Psoas muscle (tissue), 8 donors: Measurements from ENCODE around the gene LCLAT1. TPM values are rescaled to one million over a fixed set of nuclear protein-coding genes. Genes with fewer than 3 reads are reported as not detected.
A peak's percentile ranks its signal among the peaks of the same experiment; 100 is the strongest.

Experiments
- ATAC-seq, 4 donors: fragments of 200-7000 bp; cut with Tn5 transposase; one replicate each; pipeline ENCODE4 v1.9.1; 2020; ENCODE audit warnings: moderate library complexity in 3 of 4, mild to moderate bottlenecking in 2 of 4
- DNase-seq, 2 donors: peaks; one replicate each; pipeline ENCODE4 v3.0.0-alpha.2; 2020
- H3K27ac ChIP-seq: fragments of 200-600 bp; one replicate; pipeline ENCODE4 v1.8.0; 2022
- H3K27me3 ChIP-seq, 3 donors: fragments of 200-600 bp in 1 of 3; one replicate each; pipeline versions ENCODE4 v1.6.1 to v1.8.0; 2013 to 2022; ENCODE audit warnings: low read length in 2 of 3, mild to moderate bottlenecking in 2 of 3, moderate library complexity in 1 of 3; ENCODE audit not compliant: insufficient read depth in 3 of 3
- H3K36me3 ChIP-seq, 2 donors: fragments of 200-600 bp in 1 of 2; one replicate each; pipeline versions ENCODE4 v1.6.1 to v1.8.0; 2013 to 2022; ENCODE audit warnings: low read depth in 1 of 2, mild to moderate bottlenecking in 1 of 2, moderate library complexity in 1 of 2; ENCODE audit not compliant: insufficient read depth in 1 of 2
- H3K4me1 ChIP-seq: fragments of 200-600 bp; one replicate; pipeline ENCODE4 v1.8.0; 2022
- H3K4me3 ChIP-seq: fragments of 200-600 bp; one replicate; pipeline ENCODE4 v1.8.0; 2022; ENCODE audit warnings: mild to moderate bottlenecking
- H3K9me3 ChIP-seq: fragments of 200-600 bp; one replicate; pipeline ENCODE4 v1.8.0; 2022
- WGBS, 3 donors: extraction: QIAGEN DNeasy Blood & Tissue Kit; methylation state at CpG; one replicate each; pipeline versions ENCODE4 v1.1.6 to v1.1.7; 2013; 5-methylcytosine and 5-hydroxymethylcytosine counted together
- intact Hi-C, 2 donors: fragments of 100-400 bp; cut with DNase I; formaldehyde crosslinking; loops; one replicate each; pipeline versions ENCODE4 v1.11.0 to v1.14.2; 2022
- polyA plus RNA-seq, 3 donors: library from polyadenylated mRNA; stranded (reverse); fragments of 200-250 nt; gene quantifications; one replicate each; pipeline ENCODE4 v1.2.3, GENCODE V29; 2013
- total RNA-seq, 4 donors: library from RNA; stranded (reverse); fragmentation: NEBNext Ultra II Directional in 2 of 4; extraction: Animal tissue kit (Norgen Biotek cat#: 25700) in 2 of 4; gene quantifications; one replicate each; pipeline versions ENCODE4 v1.2.1 to v1.2.4, GENCODE V29; 2021 to 2023
- TF ChIP-seq, protein P1 (sequence below): fragments of 200-600 bp; IDR thresholded peaks from one replicate; pipeline ENCODE4 v1.8.0; 2022; ENCODE audit warnings: antibody characterized with exemption
- donor health status: healthy with polysubstance abuse.
- donor health status: DM: no; HTN: no; CAD: no; lungs with moderate emphysema.
- donor health status: Bipolar disorder and iron deficiency.
- donor health status: healthy.
- donor health status: DM: yes; HTN: yes; CAD: no.
- donor health status: DM: no; HTN: no; CAD: no.
- donor health status: DM: no; HTN: no; CAD: no.
- donor health status: DM: yes; HTN: yes; CAD: no.

LCLAT1 gene
- total and polyA plus RNA-seq, 7 donors = 4.2 to 18.8 (median 6.0) TPM

DNA sequence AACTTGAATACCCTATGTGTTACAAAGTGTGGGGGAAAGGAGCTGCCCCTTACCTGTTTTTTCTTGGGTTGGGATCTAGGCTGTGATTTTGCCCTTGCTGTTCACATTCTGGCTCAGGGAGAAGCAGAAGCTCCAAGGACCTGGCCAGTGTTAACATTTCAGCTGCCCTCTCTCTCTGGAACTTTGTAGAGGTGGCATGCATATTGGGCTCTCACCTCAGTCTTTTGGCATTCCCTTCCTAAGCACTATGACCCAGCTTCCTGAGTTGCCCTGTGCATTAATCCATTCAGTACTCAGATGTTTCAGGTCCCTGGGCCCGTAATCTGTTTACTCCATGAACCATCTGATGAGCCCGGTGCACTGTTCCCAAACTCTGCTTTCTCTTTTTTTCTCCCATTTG lies 12.1 kb downstream of the LCLAT1 start:
- ATAC-seq = peak in 1 of 4 donors; percentile 37

DNA sequence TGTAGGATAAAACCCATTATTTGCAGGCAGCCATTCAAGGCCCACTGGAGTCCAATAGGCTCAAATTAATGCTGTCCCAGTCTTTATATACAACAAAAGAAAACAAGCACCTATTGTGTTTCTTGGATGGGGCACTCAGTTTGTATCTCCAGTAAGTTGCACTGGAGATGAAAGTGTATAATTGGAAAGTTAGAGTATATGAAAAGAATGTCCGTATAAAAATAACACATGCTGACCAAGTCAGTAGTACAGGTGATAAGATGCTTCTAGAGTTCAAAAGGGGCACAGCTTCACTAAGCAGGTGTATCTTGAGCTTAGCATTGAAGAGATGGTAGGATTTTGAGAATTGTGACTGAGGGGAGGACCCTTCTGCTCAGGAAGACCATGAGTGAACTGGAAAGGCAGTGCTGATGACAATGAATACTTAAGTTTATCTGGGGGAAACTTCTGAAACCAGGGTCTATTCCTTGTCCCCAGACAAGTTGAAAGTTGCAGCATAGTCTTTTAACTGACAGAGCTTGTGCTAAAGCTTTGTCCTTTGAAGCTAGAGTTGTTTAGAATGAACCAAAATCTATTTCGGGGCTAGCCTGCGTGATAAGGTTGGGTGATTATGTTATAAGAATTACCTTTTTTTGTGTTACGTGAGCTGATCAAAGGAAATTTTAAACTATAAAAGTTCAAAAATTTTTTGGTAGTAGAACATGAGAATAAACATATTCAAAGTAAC lies 15.2 kb downstream of the LCLAT1 start:
- no peak for ATAC-seq
- H3K4me1 ChIP-seq = peaks cover 7% of the 10 kb centered on the region
- H3K9me3 ChIP-seq = no peaks in the 10 kb centered on the region
- TF ChIP-seq, protein P1, sequence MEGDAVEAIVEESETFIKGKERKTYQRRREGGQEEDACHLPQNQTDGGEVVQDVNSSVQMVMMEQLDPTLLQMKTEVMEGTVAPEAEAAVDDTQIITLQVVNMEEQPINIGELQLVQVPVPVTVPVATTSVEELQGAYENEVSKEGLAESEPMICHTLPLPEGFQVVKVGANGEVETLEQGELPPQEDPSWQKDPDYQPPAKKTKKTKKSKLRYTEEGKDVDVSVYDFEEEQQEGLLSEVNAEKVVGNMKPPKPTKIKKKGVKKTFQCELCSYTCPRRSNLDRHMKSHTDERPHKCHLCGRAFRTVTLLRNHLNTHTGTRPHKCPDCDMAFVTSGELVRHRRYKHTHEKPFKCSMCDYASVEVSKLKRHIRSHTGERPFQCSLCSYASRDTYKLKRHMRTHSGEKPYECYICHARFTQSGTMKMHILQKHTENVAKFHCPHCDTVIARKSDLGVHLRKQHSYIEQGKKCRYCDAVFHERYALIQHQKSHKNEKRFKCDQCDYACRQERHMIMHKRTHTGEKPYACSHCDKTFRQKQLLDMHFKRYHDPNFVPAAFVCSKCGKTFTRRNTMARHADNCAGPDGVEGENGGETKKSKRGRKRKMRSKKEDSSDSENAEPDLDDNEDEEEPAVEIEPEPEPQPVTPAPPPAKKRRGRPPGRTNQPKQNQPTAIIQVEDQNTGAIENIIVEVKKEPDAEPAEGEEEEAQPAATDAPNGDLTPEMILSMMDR = no peak
- intact Hi-C loops = no loop called here
- WGBS, 3 donors = 93 to 95% (median 93%) methylated on average over 4 of the region's 4 CpGs
- no peaks in the 10 kb centered on the region for H3K27me3 ChIP-seq
- H3K36me3 ChIP-seq = no peaks in the 10 kb centered on the region
- no peak overlapping the region for H3K4me3 ChIP-seq
- no peak overlapping the region for H3K27ac ChIP-seq
- DNase-seq = no peak

More for the DNA sequence above, 12.1 kb downstream of the LCLAT1 start:
- H3K36me3 ChIP-seq = no peaks in the 10 kb centered on the region
- TF ChIP-seq, protein P1 = no peak
- DNase-seq = no peak
- no peak overlapping the region for H3K27ac ChIP-seq
- H3K4me1 ChIP-seq = peaks cover 7% of the 10 kb centered on the region
- H3K4me3 ChIP-seq = no peak overlapping the region
- WGBS, 3 donors = 23 to 40% (median 30%) methylated on average over 2 of the region's 2 CpGs
- H3K9me3 ChIP-seq = no peaks in the 10 kb centered on the region
- intact Hi-C loops = no loop called here
- H3K27me3 ChIP-seq = no peaks in the 10 kb centered on the region

DNA sequence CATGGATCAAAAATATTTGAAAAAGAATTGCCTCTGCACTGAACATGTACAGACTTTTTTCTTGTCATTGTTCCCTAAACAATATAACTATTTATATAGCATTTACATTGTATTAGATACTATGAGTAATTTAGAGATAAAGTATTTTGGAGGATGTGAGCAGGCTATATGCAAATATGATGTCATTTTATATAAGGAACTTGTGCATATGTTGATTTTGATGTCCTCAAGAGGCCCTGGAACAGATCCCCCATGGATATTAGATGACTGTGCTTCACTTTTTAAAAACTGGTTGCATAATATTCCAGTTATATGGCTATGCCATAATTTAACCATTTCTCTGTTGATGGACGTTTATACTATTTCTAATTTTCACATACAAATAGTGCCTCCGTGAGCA lies 16.5 kb downstream of the LCLAT1 start:
- H3K4me1 ChIP-seq = peaks cover 7% of the 10 kb centered on the region
- H3K4me3 ChIP-seq = no peak overlapping the region
- H3K27ac ChIP-seq = no peak overlapping the region
- intact Hi-C loops = no loop called here
- H3K27me3 ChIP-seq = no peaks in the 10 kb centered on the region
- 45 to 49% (median 46%) methylated on average over 2 of the region's 2 CpGs for WGBS, 3 donors
- no peak for DNase-seq
- TF ChIP-seq, protein P1 = no peak
- H3K36me3 ChIP-seq = no peaks in the 10 kb centered on the region
- no peaks in the 10 kb centered on the region for H3K9me3 ChIP-seq
- ATAC-seq = no peak

DNA sequence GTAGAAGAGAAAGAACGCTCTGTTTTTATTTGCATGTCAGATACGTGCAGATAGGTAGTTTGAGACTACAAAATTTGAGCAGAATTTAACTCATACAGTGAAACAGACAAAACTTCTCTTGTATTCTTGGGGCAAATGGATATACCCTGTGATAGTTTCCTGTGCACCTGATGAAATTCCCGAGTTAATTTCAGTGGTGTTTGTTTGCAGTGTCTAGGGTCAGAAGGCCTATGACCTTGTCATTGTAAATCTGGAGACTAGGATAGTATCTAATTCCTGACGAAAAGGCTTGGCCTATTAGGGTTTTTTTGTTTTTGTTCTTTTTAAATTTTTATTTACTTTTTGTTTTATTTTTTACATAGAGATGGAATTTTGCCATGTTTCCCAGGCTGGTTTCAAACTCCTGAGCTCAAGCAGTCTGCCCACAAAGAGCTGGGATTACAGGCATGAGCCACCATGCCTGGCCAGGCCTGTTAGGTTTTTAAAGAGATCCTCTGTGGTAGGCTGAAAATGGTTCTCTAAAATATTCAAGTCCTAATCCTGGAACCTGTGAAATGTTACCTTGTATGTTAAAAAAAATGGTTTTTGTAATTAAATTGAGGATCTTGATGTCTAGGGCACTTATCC lies 17.6 kb downstream of the LCLAT1 start:
- H3K36me3 ChIP-seq = no peaks in the 10 kb centered on the region
- ATAC-seq (no peak), DNase-seq (no peak)
- H3K4me3 ChIP-seq = no peak overlapping the region
- peaks cover 7% of the 10 kb centered on the region for H3K4me1 ChIP-seq
- H3K27me3 ChIP-seq = no peaks in the 10 kb centered on the region
- WGBS, 3 donors = 75 to 81% (median 76%) methylated on average over 4 of the region's 4 CpGs
- intact Hi-C loops = no loop called here
- H3K27ac ChIP-seq = no peak overlapping the region
- TF ChIP-seq, protein P1 = no peak
- no peaks in the 10 kb centered on the region for H3K9me3 ChIP-seq
